Upper lobe of right lung (tissue), 1 donor: ENCODE data around the gene FOXN3. TPM values are rescaled to one million over a fixed set of nuclear protein-coding genes. Genes with fewer than 3 reads are reported as not detected.

Experiments
- ATAC-seq: fragments of 200-7000 bp; cut with Tn5 transposase; one replicate; pipeline ENCODE4 v1.9.1; 2020; ENCODE audit warnings: mild to moderate bottlenecking, moderate library complexity
- DNase-seq: peaks from one replicate; pipeline ENCODE4 v3.0.0-alpha.2; 2020
- H3K27ac ChIP-seq: fragments of 200-600 bp; one replicate; pipeline ENCODE4 v1.8.0; 2022
- H3K27me3 ChIP-seq: fragments of 200-600 bp; one replicate; pipeline ENCODE4 v1.8.0; 2022; ENCODE audit warnings: mild to moderate bottlenecking
- H3K36me3 ChIP-seq: fragments of 200-600 bp; one replicate; pipeline ENCODE4 v1.8.0; 2022
- H3K4me1 ChIP-seq: fragments of 200-600 bp; one replicate; pipeline ENCODE4 v1.8.0; 2022
- H3K4me3 ChIP-seq: fragments of 200-600 bp; one replicate; pipeline ENCODE4 v1.8.0; 2022; ENCODE audit warnings: mild to moderate bottlenecking
- H3K9me3 ChIP-seq: fragments of 200-600 bp; one replicate; pipeline ENCODE4 v1.8.0; 2022
- CTCF ChIP-seq: fragments of 200-600 bp; IDR thresholded peaks from one replicate; pipeline ENCODE4 v1.8.0; 2022; ENCODE audit warnings: antibody characterized with exemption
- intact Hi-C: fragments of 100-400 bp; cut with DNase I; formaldehyde crosslinking; loops from one replicate; pipeline ENCODE4 v1.11.0; 2022
- total RNA-seq: library from RNA; stranded (reverse); fragmentation: NEBNext Ultra II Directional; extraction: Animal tissue kit (Norgen Biotek cat#: 25700); gene quantifications from one replicate; pipeline ENCODE4 v1.2.1, GENCODE V29; 2021
- donor health status: DM: no; HTN: yes; CAD: no; lungs with severe emphysema.

FOXN3 gene
- total RNA-seq, 1 donor from 2014 or later = 103 TPM

DNA sequence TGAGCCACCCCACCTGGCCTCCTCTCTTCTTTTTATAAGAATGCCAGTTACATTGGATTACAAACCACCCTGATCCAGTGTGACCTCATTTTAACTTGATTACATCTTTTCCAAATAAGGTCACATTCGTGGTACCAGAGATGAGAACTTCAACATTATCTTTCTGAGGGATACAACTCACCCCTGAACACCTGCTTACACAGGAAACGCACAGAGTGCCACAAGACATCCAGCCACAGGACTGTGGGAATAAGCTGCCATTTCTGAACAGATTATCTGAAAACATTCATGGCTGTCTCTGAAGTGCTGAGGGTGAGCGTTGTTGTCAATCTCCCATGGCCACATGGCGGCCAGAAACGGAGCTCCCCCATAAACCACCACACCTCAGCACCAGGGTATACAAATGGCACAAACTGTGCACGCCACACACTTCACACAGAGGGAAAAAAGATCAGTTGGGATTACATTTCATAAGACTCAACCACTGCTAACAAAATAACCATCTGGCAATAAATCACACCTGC, 23.7 kb downstream of the FOXN3 start:
- Histone ChIP-seq H3K36me3 (no peaks in the 10 kb centered on the region), H3K4me1 (peaks cover 5% of the 10 kb centered on the region), H3K27me3 (no peaks in the 10 kb centered on the region), H3K4me3 (no peak overlapping the region), H3K9me3 (no peaks in the 10 kb centered on the region), H3K27ac (no peak overlapping the region)
- DNase-seq (no peak), ATAC-seq (no peak)
- TF ChIP-seq CTCF = no peak
- intact Hi-C loops = no loop called here

- no peak for ATAC-seq
- Histone ChIP-seq H3K4me3 (no peak overlapping the region), H3K27ac (no peak overlapping the region), H3K4me1 (peaks cover 5% of the 10 kb centered on the region), H3K36me3 (no peaks in the 10 kb centered on the region), H3K9me3 (no peaks in the 10 kb centered on the region), H3K27me3 (no peaks in the 10 kb centered on the region)
- intact Hi-C loops = no loop called here
- DNase-seq = no peak
- no peak for TF ChIP-seq CTCF
Measured at GRCh38 chr14:89392181-89392580, 24.9 kb downstream of the FOXN3 start.

GRCh38 chr14:89391556-89391955, 25.5 kb downstream of the FOXN3 start:
- intact Hi-C loops = no loop called here
- no peaks in the 10 kb centered on the region for H3K36me3 ChIP-seq
- no peaks in the 10 kb centered on the region for H3K9me3 ChIP-seq
- ATAC-seq (no peak), DNase-seq (no peak)
- no peak overlapping the region for H3K27ac ChIP-seq
- H3K4me3 ChIP-seq = no peak overlapping the region
- H3K4me1 ChIP-seq = peaks cover 6% of the 10 kb centered on the region
- H3K27me3 ChIP-seq = no peaks in the 10 kb centered on the region
- TF ChIP-seq CTCF = no peak

DNA sequence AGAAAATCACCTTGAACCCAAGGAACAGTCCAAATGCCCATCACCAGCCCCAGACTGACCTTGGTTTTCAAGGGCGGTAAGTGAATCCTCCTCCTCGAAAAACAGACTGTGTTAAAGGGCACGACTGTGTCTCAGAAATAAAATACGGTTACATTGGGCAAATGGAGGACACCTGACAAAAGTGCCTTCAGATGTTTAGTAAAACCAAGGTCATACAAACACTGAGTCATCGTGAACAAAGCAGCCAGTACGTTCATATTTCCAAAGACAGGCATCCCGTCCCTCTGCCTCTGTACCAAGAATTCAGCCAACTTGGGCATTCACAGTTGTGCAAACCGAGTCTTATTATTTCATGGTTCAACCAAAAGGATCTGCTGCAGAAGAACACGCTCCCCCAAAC, 25.9 kb downstream of the FOXN3 start:
- DNase-seq (no peak), ATAC-seq (no peak)
- H3K4me1 ChIP-seq = peaks cover 10% of the 10 kb centered on the region
- no peak for TF ChIP-seq CTCF
- no peaks in the 10 kb centered on the region for H3K9me3 ChIP-seq
- H3K27me3 ChIP-seq = no peaks in the 10 kb centered on the region
- H3K27ac ChIP-seq = no peak overlapping the region
- no peaks in the 10 kb centered on the region for H3K36me3 ChIP-seq
- H3K4me3 ChIP-seq = no peak overlapping the region
- intact Hi-C loops = no loop called here

GRCh38 chr14:89388853-89389252, 28.2 kb downstream of the FOXN3 start:
- Histone ChIP-seq H3K36me3 (no peaks in the 10 kb centered on the region), H3K27ac (no peak overlapping the region), H3K9me3 (no peaks in the 10 kb centered on the region), H3K27me3 (no peaks in the 10 kb centered on the region), H3K4me3 (no peak overlapping the region), H3K4me1 (peaks cover 17% of the 10 kb centered on the region)
- peak; percentile 12 for TF ChIP-seq CTCF
- no peak for DNase-seq
- intact Hi-C loops = no loop called here
- peak; percentile 16 for ATAC-seq
